GM11168 (cell line): Measurements from ENCODE around the gene PRPF19.

Experiments
- in situ Hi-C: fragments of 300-500 bp; cut with MboI; formaldehyde crosslinking; loops from one replicate; pipeline ENCODE4 v1.12.0; 2022; ENCODE audit warnings: low sequenced_read_pairs; ENCODE audit not compliant: unreplicated experiment

Gene PRPF19

DNA sequence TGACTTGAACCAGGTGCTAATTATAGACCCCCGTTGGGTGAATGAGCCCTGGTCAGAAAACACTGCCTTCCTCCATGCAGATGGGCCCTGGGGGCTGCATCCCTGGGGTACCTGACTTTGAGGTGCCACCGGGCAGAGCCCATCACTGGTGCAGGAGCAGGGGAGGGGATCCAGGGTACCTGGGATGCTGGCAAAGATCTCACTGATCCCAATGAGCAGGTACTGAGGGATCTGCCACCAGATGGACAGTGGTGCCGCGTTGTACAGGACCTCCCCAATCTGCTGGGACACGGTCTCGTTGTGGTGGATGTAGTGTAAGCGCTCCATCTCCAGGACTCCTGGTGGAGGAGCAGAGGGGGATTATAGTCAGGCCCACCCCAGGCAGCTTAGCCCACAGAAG lies 32.9 kb upstream of the PRPF19 start:
- in situ Hi-C loops = no loop called here

DNA sequence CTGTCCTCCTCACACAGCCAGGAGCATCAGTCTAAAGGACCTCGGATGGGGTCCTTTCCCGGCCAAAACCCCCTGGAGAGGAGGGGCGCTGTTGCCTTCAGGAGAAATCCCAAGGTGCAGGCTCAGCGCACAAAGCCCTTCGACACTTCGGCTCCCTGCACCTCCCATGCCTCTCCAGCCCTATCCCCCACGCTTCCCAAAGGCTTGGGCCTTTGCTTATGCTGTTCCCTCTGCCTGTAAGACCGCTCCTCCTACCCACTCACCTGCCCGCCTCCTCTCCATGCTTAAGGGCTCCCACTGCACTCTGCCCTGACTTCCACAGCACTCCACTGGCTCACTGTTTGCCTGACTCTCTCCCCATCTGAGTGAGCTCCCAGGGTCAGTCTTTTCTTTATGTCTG lies 32.1 kb upstream of the PRPF19 start:
- in situ Hi-C loops = no loop called here

DNA sequence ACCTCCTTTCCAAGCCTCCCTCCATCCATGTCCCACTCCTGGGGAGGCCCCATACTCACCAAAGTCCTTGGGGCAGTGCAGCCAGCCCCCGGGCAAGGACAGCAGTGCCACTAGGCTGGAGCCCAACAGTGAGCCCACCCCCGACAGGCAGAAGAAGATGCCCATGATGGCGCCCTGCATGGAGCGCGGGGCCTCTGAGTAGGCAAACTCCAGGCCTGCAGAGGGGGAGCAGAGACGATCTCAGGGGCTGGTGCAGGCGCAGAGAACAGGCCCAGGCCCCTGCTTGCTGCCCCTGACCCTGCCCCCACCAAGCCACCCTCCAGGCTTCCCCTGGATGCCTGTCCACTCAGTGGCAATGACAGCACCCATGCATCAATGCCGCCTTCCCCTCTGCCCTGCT lies 31.4 kb upstream of the PRPF19 start:
- in situ Hi-C loops = no loop called here

DNA sequence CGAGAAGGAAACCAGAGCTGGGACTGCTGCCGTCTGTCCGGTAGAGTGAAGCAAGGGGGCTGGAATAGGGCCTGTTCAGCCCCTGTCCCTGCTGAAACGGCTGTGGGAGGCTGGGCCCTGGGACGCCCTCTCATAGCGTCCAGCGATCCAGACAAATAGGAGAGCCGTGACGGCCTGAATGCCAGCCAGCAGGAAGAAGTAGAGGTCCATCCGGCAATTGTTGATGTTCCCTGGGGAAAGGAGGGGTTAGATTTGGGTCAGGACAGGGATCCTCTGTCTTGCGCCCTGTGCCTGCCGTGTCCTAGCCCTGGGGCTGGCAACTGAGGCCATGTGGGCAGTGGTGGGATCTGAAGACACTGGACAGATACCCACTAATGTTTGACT lies 30.8 kb upstream of the PRPF19 start:
- in situ Hi-C loops = no loop called here

DNA sequence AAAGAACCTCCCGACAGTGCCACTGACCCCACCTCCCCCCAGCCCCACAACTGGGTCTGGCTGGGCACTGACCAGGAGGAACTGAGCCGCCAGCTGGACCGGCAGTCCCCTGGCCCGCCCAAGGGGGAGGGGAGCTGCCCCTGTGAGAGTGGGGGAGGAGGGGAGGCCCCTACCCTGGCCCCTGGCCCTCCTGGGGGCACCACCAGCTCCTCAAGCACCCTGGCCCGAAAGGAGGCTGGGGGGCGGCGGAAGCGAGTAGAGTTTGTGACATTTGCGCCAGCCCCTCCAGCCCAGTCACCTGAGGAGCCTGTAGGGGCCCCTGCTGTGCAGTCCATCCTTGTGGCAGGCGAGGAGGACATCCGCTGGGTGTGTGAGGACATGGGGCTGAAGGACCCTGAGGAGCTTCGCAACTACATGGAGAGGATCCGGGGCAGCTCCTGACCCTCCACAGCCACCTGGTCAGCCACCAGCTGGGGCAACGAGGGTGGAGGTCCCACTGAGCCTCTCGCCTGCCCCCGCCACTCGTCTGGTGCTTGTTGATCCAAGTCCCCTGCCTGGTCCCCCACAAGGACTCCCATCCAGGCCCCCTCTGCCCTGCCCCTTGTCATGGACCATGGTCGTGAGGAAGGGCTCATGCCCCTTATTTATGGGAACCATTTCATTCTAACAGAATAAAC lies 30.2 kb upstream of the PRPF19 start:
- in situ Hi-C loops = no loop called here

DNA sequence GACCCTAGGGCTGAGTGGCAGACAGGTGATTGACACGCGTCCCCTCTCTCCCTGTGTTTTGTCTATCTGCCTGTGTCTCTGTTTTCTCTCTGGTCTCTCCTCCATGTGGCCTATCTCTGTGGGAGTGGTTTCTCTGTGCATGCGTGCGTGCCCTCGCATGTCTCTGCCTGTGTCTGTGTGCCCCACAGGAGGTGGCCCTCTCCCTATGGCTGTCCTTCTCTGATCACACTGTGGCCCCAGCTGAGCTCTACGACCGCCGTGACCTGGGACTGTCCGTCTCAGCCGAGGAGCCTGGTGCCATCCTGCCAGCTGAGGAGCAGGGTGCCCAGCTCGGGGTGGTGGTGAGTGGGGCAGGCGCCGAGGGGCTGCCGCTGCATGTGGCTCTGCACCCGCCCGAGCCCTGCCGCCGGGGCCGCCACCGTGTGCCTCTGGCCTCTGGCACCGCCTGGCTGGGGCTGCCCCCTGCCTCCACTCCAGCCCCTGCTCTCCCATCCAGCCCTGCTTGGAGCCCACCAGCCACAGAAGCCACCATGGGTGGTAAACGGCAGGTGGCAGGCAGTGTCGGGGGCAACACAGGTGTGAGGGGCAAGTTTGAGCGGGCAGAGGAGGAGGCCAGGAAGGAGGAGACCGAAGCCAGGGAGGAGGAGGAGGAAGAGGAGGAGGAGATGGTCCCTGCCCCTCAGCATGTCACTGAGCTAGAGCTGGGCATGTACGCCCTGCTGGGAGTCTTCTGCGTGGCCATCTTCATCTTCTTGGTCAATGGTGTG lies 29.5 kb upstream of the PRPF19 start:
- in situ Hi-C loops = no loop called here

DNA sequence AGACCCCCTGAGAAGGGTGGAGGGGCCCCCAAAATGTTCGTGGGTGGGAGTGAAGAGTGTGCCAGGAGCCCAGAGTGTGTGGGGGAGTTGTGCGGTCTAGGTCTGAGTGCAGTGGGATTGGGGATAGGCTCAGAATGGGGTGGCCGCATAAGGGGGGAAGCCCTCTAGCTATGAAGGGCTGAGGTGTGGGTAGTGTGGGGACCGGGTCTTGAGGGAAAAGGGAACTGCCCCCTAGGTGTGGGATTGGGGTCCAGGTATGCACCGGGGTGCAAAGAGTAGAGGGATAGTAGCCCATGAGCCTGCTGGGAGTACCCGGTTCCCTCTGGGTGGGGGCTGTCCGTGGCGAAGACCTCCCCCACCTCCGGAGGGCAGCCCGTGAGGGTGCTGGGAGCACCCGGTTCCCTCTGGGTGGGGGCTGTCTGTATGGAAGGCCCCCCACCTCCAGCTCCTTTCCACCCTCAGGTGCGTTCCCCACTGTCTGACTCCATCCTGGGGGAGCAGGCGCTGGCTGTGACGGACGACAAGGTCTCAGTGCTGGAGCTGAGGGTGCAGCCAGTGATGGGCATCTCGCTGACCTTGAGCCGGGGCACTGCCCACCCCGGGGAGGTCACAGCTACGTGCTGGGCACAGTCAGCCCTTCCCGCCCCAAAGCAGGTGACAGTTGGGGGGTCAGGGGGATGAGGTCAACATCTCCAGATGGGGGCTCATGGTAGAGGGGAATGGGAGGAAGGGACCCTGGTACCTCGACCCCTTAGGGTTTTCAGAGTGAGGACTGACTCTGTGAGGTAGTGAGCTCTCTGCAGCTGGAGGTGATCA lies 28.6 kb upstream of the PRPF19 start:
- in situ Hi-C loops = no loop called here

DNA sequence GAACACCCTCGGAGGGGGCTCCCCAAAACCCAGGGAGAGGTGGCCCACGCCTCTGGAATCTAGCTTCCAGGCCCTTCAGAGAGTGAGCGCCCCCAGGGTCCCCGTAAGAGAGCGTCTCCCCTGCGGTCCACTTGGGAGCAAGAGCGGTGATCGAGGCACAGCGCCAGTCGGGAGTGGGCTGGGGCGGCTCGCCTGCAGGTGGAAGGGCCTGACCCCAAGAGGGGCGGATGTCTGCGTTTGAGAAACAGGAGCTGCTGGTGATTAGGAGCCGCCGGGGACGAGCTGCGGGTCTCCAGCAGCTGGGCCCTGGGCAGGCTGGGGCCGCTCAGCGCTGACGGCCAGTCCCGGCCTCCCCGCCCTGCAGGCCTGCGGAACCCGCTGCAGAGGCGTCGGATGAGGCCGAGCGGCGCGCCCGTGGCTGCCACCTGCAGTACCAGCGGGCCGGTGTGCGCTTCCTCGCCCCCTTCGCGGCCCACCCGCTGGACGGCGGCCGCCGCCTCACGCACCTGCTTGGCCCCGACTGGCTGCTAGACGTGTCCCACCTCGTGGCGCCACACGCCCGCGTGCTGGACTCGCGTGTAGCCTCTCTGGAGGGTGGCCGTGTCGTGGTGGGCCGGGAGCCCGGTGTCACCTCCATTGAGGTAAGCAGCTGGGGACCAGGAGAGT lies 27.9 kb upstream of the PRPF19 start:
- in situ Hi-C loops = no loop called here

DNA sequence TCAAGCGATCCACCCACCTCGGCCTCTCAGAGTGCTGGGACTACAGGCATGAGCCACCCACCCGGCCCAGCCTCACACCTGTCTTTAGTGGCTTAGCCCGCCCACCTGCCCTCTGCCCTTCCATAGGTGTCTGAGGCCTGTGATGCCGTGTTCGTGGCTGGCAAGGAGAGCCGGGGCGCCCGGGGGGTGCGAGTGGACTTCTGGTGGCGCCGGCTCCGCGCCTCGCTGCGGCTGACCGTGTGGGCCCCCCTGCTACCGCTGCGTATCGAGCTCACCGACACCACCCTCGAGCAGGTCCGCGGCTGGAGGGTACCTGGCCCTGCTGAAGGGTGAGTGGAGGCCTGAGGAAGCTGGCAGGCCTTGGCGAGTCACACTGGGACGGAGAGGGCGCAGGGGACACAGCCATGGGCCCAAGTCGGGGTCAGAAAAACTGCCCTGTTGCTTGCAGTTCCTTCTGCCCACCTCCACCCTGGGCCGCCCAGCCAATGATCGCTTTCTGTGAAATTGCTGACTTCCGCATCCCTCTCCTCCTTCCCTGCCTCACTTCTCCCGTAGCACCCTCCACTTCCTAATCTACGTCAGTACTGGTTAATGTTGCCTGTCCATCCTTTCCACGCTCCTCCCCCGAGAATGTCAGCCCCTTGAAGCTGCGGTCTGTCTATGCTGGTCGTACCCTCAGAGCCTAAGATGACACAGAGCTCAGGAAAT lies 27.2 kb upstream of the PRPF19 start:
- in situ Hi-C loops = no loop called here

DNA sequence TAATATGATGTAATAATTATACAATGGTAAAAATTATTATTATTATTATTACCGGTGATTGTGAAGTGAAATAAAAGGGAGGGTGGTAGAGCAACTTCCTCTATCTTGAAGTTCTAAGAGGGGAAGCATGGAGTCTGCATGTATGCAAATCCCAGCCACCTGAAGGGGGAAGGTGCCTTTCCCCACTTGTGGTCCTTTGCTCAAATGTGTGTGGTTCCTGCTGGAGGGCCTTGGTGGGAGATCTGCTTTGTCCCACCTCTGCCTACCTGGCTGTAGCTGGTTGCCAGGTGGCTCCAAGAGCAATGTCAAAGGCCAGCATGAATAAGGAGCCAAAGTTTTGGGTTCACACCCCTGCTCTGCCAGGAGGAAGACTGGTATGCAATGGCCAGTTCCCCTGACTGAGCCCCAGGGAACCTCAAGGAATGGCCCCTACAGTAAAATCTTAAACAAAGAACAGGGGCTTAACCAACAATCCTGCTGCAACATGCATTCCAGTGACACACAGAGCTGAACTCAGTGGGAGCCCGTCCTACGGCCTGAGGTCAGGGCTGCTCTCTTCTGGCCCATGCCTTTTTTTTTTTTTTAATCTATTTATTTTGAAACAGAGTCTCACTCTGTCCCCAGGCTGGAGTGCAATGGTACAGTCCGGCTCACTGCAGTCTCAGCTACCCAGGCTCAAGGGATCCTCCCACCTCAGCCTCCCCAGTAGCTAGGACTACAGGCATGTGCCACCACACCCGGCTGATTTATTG lies 26.4 kb upstream of the PRPF19 start:
- in situ Hi-C loops = no loop called here

DNA sequence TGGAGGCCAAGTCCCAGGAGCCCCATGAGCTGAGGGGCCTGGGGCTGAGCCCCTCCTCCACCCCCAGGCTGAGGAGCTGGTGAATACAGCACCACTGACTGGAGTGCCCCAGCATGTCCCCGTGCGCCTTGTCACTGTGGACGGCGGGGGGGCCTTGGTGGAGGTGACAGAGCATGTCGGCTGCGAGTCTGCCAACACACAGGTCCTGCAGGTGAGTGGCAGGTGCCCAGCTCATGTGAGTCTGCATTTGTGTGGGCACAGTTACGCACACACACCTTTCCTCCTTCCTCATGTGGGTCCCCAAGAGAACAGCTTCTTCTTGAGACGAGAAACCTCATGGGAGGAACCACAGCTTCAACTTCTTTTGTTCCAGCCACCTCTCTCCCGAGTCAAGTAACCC lies 25.5 kb upstream of the PRPF19 start:
- in situ Hi-C loops = no loop called here

DNA sequence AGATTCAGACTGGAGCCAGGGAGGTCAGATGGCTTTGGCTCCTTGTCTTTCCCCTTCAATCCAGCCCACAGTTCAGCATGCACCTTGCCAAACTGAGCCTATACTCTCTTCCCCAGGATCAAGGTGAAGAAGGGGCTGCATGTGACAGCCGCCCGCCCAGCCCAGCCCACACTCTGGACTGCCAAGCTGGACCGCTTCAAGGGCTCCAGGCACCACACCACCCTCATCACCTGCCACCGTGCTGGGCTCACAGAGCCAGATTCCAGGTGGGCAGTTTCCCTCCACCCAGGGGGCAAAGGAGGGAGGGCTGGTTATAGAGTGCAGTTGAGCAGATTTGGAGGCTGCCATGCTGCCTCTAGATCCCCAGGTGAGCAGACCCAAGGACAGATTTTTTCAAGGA lies 24.0 kb upstream of the PRPF19 start:
- in situ Hi-C loops = no loop called here

DNA sequence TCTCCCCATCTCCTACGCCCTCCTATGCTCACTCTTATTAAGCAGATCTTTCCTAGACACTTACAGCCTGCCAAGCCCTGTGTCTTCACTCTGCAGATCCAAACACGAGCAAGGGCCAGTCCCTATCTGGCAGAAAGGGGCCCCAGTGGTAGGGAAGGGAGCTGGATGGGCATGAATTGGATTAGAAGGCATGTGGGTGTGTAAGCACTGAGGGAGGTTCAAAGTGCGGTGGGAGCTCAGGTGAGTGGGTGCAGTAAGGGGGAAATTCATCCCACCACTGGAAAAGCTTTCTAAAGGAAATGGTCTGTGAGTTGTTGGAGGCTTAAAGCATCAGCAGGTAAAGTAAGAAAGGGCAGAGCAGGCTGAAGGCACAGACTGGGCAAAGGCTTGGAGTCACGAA lies 23.4 kb upstream of the PRPF19 start:
- in situ Hi-C loops = no loop called here

DNA sequence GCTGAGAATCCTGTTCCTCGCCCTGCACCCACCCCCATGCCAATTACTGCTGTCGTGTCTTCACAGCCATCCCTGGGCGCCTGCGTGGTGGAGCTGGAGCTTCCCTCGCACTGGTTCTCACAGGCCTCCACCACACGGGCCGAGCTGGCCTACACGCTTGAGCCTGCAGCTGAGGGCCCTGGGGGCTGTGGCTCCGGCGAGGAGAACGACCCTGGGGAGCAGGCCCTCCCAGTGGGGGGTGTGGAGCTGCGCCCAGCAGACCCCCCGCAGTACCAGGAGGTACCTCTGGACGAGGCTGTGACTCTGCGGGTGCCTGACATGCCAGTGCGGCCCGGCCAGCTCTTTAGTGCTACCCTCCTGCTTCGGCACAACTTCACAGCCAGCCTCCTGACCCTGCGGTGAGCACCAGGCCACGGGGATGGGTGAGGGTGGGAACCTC lies 22.2 kb upstream of the PRPF19 start:
- in situ Hi-C loops = no loop called here

DNA sequence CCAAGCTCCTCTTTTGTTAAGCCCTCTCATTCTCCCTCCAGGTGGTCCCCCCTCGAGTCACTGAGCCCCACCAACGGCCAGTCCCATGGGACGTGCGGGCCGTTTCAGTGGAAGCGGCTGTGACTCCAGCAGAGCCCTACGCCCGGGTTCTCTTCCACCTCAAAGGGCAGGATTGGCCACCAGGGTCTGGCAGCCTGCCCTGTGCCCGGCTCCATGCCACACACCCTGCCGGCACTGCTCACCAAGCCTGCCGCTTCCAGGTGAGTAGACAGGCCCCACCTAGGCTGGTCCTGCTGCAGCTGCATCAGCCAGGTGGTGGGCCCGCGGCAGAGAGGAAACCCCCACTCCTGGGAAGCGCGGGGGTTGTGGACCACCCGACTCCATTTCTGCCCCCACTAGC lies 21.2 kb upstream of the PRPF19 start:
- in situ Hi-C loops = no loop called here

DNA sequence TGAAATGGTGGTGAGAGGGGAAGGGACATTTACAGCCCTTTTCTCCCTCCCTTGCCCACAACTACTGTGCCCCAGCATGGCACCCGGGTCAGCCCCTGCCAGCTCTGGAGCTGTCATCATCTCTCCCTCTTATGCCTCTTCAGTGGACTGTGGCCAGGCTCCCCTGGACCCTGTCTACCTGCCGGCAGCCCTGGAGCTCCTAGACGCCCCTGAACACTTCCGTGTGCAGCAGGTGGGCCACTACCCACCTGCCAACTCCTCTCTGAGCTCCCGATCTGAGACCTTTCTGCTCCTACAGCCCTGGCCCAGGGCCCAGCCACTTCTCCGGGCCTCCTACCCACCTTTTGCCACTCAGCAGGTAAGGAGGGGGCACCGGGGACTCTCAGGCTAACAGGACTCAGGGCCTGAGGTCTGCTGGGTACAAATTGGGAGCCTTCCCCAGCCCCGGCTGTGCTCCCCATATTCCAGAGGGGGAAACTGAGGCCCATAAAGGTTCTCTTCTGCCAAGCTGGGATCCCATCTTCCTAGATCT lies 20.7 kb upstream of the PRPF19 start:
- in situ Hi-C loops = no loop called here

DNA sequence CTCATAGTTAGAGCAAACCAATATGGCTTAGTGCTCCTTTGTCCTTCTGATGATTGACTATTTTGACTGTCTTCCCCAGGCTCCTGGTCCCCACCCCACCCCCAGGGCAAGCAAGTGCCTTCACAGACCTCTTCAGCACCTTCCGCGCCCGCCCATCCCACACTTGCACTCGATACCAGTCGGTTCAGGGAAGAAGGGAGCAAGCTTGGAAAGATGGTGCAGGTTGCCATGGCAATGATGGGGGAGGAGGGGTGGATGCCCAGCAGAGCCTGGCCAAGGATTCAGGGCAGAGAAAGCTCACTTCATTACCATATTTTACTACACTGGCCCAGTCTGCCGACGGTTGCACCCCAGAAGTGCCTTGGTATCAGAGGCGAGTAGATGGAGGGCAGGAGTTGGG lies 20.1 kb upstream of the PRPF19 start:
- in situ Hi-C loops = no loop called here

DNA sequence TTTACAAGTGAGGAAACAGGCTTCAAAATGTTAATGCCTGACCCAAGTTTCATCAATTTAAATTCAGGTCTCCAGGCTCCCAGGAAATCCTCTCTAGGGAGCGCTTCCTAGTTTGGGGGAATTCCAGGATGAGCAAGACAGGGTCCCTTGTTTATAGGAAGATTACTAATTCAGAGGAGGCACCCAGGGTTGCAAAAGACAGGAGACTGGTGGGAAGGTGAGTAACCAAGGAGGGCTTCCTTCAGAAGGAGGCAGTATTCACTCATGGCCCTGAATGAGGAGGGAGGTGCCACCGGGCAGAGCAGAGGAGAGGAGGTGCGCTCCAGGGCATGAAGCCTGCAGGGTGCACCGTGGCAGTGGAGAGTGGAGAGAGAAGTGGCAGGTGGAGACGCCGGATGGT lies 19.5 kb upstream of the PRPF19 start:
- in situ Hi-C loops = no loop called here
